ENCODE data around the gene SSTR5. TPM values are rescaled to one million over a fixed set of nuclear protein-coding genes. Genes with fewer than 3 reads are reported as not detected.

The SSTR5 gene
- total and polyA plus RNA-seq, 4 donors: not detected

GRCh38 chr16:1105888-1106620, 33.5 kb downstream of the SSTR5 start:
- no peaks in the 10 kb centered on the region for H3K36me3 ChIP-seq (ENCODE audit: control insufficient read depth in 4 of 4, insufficient read depth in 3 of 4, low read depth in 1 of 4, low read length in 3 of 4)
- TF ChIP-seq RXRA (IDR thresholded peaks at IDR 0.05) (no peak), ATF3 (IDR thresholded peaks at IDR 0.05) (no peak), RAD21 (IDR thresholded peaks at IDR 0.05) (peak; percentile 77 to 87), TAF1 (conservative IDR thresholded peaks at IDR 0.05) (no peak), FOXA1 (IDR thresholded peaks at IDR 0.05) (no peak), CTCF (IDR thresholded peaks at IDR 0.05; ENCODE audit: low read depth, low read length, missing input control) (peak; percentile 93)
- peak; percentile 57 for DNase-seq (ENCODE audit: low spot score)
- H3K27me3 ChIP-seq (ENCODE audit: control insufficient read depth in 4 of 4, insufficient read depth in 4 of 4, low read length in 3 of 4): peaks cover 0 to 6% (median 1%) of the 10 kb centered on the region in 4 donors
- no peak overlapping the region for H3K9ac ChIP-seq (ENCODE audit: low read depth in 1 of 2, low read length in 2 of 2)
- no peak overlapping the region for H3K27ac ChIP-seq (ENCODE audit: low read depth in 1 of 2, low read length in 2 of 2)
- no peaks in the 10 kb centered on the region for H3K9me3 ChIP-seq (ENCODE audit: control insufficient read depth in 4 of 4, low read length in 3 of 4)
- H3K4me3 ChIP-seq (ENCODE audit: low read depth in 1 of 3, low read length in 3 of 3): no peak overlapping the region
- WGBS: 28% methylated on average over 26 of the region's 26 CpGs
- H3K4me1 ChIP-seq (ENCODE audit: control insufficient read depth in 4 of 4, insufficient read depth in 4 of 4, low read length in 3 of 4): peaks cover 3 to 18% (median 10%) of the 10 kb centered on the region in 4 donors

GRCh38 chr16:1106659-1107058, 34.1 kb downstream of the SSTR5 start:
- Histone ChIP-seq H3K27me3 (ENCODE audit: control insufficient read depth in 4 of 4, insufficient read depth in 4 of 4, low read length in 3 of 4) (peaks cover 0 to 6% (median 1%) of the 10 kb centered on the region in 4 donors), H3K9me3 (ENCODE audit: control insufficient read depth in 4 of 4, low read length in 3 of 4) (no peaks in the 10 kb centered on the region), H3K36me3 (ENCODE audit: control insufficient read depth in 4 of 4, insufficient read depth in 3 of 4, low read depth in 1 of 4, low read length in 3 of 4) (no peaks in the 10 kb centered on the region), H3K4me3 (ENCODE audit: low read depth in 1 of 3, low read length in 3 of 3) (no peak overlapping the region), H3K9ac (ENCODE audit: low read depth in 1 of 2, low read length in 2 of 2) (no peak overlapping the region), H3K27ac (ENCODE audit: low read depth in 1 of 2, low read length in 2 of 2) (no peak overlapping the region), H3K4me1 (ENCODE audit: control insufficient read depth in 4 of 4, insufficient read depth in 4 of 4, low read length in 3 of 4) (peaks cover 3 to 18% (median 10%) of the 10 kb centered on the region in 4 donors)
- WGBS: 76% methylated on average over 16 of the region's 16 CpGs
- no peak for TF ChIP-seq SP1 (IDR thresholded peaks at IDR 0.05)
- TF ChIP-seq HNF4A (conservative IDR thresholded peaks at IDR 0.05): no peak
- TF ChIP-seq REST (IDR thresholded peaks at IDR 0.05): no peak
- TF ChIP-seq GABPA (IDR thresholded peaks at IDR 0.05 in 1 of 2, conservative IDR thresholded peaks at IDR 0.05 in 1 of 2): no peak
- TF ChIP-seq EGR1 (IDR thresholded peaks at IDR 0.05; ENCODE audit: low read depth in 2 of 2): no peak
- no peak for TF ChIP-seq JUND (IDR thresholded peaks at IDR 0.05)
- TF ChIP-seq RAD21 (IDR thresholded peaks at IDR 0.05): no peak
- TF ChIP-seq RXRA (IDR thresholded peaks at IDR 0.05): no peak
- no peak for DNase-seq (ENCODE audit: low spot score)

All from liver (tissue), 9 donors.